ENCODE data around the gene ANKRD10.

GRCh38 chr13:110886870-110887596 lies 27.8 kb downstream of the ANKRD10 start:
- TF ChIP-seq CTCF (IDR thresholded peaks at IDR 0.05) = no peak
- no peak for TF ChIP-seq POLR2A (IDR thresholded peaks at IDR 0.05)
